Naive thymus-derived CD4-positive, alpha-beta T cell (primary cell): ENCODE data around the gene LNPEP. TPM values are rescaled to one million over a fixed set of nuclear protein-coding genes. Genes with fewer than 3 reads are reported as not detected.

Experiments
- ATAC-seq: fragments of 150-1000 bp; cut with Tn5 transposase; 2 replicates; pipeline ENCODE4 v1.10.0; 2021; ENCODE audit warnings: mild to moderate bottlenecking, moderate library complexity
- CTCF ChIA-PET: fragments of 350-600 bp; sonication (Branson Sonifier 250); formaldehyde crosslinking; loops from one replicate; lab custom pipeline; 2021; ENCODE audit warnings: antibody characterized with exemption; lab: Charles Lee
- POLR2A ChIA-PET: fragments of 350-600 bp; sonication (Branson Sonifier 250); formaldehyde crosslinking; loops from one replicate; lab custom pipeline; 2021; ENCODE audit warnings: antibody characterized with exemption, inconsistent platforms; lab: Charles Lee
- DNase-seq, 9 donors: peaks; one replicate each; pipeline versions ENCODE4 v3.0.0 to v3.0.0-alpha.2; 2020 to 2022; ENCODE audit warnings: mixed read lengths in 1 of 9
- H3K27ac ChIP-seq: one replicate; pipeline ENCODE4 v1.7.0; 2013; ENCODE audit warnings: mild to moderate bottlenecking, low read depth, low read length, moderate library complexity
- H3K27me3 ChIP-seq, 2 donors: one replicate each; pipeline ENCODE4 v1.7.0; 2013; ENCODE audit warnings: low read length in 2 of 2, mild to moderate bottlenecking in 2 of 2, moderate library complexity in 2 of 2; ENCODE audit not compliant: control insufficient read depth in 2 of 2, insufficient read depth in 2 of 2
- H3K36me3 ChIP-seq, 3 experiments: 1 replicate in 2 of 3; 2 replicates in 1 of 3; pipeline ENCODE4 v1.7.0; 2013; ENCODE audit warnings: low read length in 3 of 3, mild to moderate bottlenecking in 3 of 3, moderate library complexity in 1 of 3; ENCODE audit not compliant: insufficient read depth in 3 of 3, control insufficient read depth in 2 of 3
- H3K4me1 ChIP-seq, 2 donors: one replicate each; pipeline ENCODE4 v1.7.0; 2013; ENCODE audit warnings: low read length in 2 of 2, mild to moderate bottlenecking in 2 of 2, moderate library complexity in 1 of 2; ENCODE audit not compliant: control insufficient read depth in 2 of 2, insufficient read depth in 2 of 2
- H3K4me3 ChIP-seq: 2 replicates; pipeline ENCODE4 v1.7.0; 2013; ENCODE audit warnings: mild to moderate bottlenecking, low read length
- H3K9me3 ChIP-seq, 3 experiments: 1 replicate in 2 of 3; 2 replicates in 1 of 3; pipeline ENCODE4 v1.7.0; 2013; ENCODE audit warnings: low read length in 3 of 3; ENCODE audit not compliant: control insufficient read depth in 2 of 3
- H3K27ac Mint-ChIP-seq, 9 donors: one replicate each; pipeline ENCODE4 v1.8.0; 2020 to 2022; ENCODE audit warnings: mixed read lengths in 9 of 9, mild to moderate bottlenecking in 8 of 9, moderate library complexity in 5 of 9, inconsistent platforms in 2 of 9
- H3K27me3 Mint-ChIP-seq, 5 donors: one replicate each; pipeline ENCODE4 v1.8.0; 2021 to 2022; ENCODE audit warnings: mixed read lengths in 5 of 5, mild to moderate bottlenecking in 1 of 5
- H3K36me3 Mint-ChIP-seq, 5 donors: one replicate each; pipeline ENCODE4 v1.8.0; 2020 to 2022; ENCODE audit warnings: mixed read lengths in 5 of 5, mild to moderate bottlenecking in 3 of 5, inconsistent platforms in 1 of 5
- H3K4me1 Mint-ChIP-seq, 7 donors: one replicate each; pipeline ENCODE4 v1.8.0; 2020 to 2022; ENCODE audit warnings: mixed read lengths in 7 of 7, mild to moderate bottlenecking in 3 of 7, inconsistent platforms in 1 of 7
- H3K4me3 Mint-ChIP-seq, 10 donors: one replicate each; pipeline ENCODE4 v1.8.0; 2020 to 2022; ENCODE audit warnings: mild to moderate bottlenecking in 10 of 10, mixed read lengths in 10 of 10, moderate library complexity in 6 of 10, inconsistent platforms in 2 of 10
- H3K9me3 Mint-ChIP-seq, 11 donors: one replicate each; pipeline ENCODE4 v1.8.0; 2020 to 2022; ENCODE audit warnings: mixed read lengths in 11 of 11, mild to moderate bottlenecking in 4 of 11, inconsistent platforms in 1 of 11, moderate library complexity in 1 of 11
- intact Hi-C, 2 donors: fragments of 100-400 bp; cut with micrococcal nuclease; formaldehyde crosslinking; loops; one replicate each; pipeline ENCODE4 v1.15.1; 2023
- polyA plus RNA-seq, 2 donors: library from polyadenylated mRNA; unstranded; fragments of 300-500 nt; fragmentation: Illumina TruSeq; gene quantifications; one replicate each; pipeline ENCODE4 v1.2.3, GENCODE V29; 2021
- total RNA-seq, 6 experiments: library from RNA in 5 of 6; stranded (reverse) in 5 of 6; gene quantifications; 1 replicate in 5 of 6; 2 replicates in 1 of 6; pipeline ENCODE4 v1.2.3 and lab custom pipeline; 2021 to 2026

LNPEP gene
- total and polyA plus RNA-seq, 7 experiments from 2014 or later = 53.2 to 109 (median 82.6) TPM

- Mint-ChIP-seq H3K27ac (peak overlapping the region in 1 of 9 donors; percentile 70), H3K36me3 (no peaks in the 10 kb centered on the region), H3K27me3 (peaks cover 0 to 17% (median 0%) of the 10 kb centered on the region in 5 donors), H3K9me3 (no peaks in the 10 kb centered on the region), H3K4me1 (peaks cover 0 to 8% (median 0%) of the 10 kb centered on the region in 7 donors), H3K4me3 (no peak overlapping the region)
- H3K9me3 ChIP-seq = no peaks in the 10 kb centered on the region
- H3K27ac ChIP-seq = no peak overlapping the region
- intact Hi-C loops = no loop called here
- H3K4me3 ChIP-seq = no peak overlapping the region
- no peaks in the 10 kb centered on the region for H3K4me1 ChIP-seq
- no peak for DNase-seq
- CTCF ChIA-PET = interaction anchor here (0.6 to 1.0 kb wide), 2 partner anchors 172 to 179 kb away, joined by 3 to 4 read pairs; no protein-coding TSS in a partner anchor
- POLR2A ChIA-PET = no interaction called here
- no peaks in the 10 kb centered on the region for H3K27me3 ChIP-seq
- no peaks in the 10 kb centered on the region for H3K36me3 ChIP-seq
- no peak for ATAC-seq
These were observed 107.1 kb downstream of the LNPEP start for GRCh38 chr5:97042996-97043395.

GRCh38 chr5:97043511-97043910 lies 107.6 kb downstream of the LNPEP start:
- no peak overlapping the region for H3K27ac ChIP-seq
- H3K36me3 ChIP-seq = no peaks in the 10 kb centered on the region
- ATAC-seq (no peak), DNase-seq (no peak)
- Mint-ChIP-seq H3K9me3 (no peaks in the 10 kb centered on the region), H3K36me3 (no peaks in the 10 kb centered on the region), H3K27ac (peak overlapping the region in 2 of 9 donors; percentile 12 to 70), H3K4me3 (no peak overlapping the region), H3K4me1 (peaks cover 0 to 8% (median 0%) of the 10 kb centered on the region in 7 donors), H3K27me3 (peaks cover 0 to 21% (median 0%) of the 10 kb centered on the region in 5 donors)
- intact Hi-C loops = no loop called here
- H3K9me3 ChIP-seq = no peaks in the 10 kb centered on the region
- ChIA-PET POLR2A (no interaction called here), CTCF (interaction anchor here (1.0 kb wide), 1 partner anchor 172 kb away, joined by 4 read pairs; no protein-coding TSS in a partner anchor)
- no peaks in the 10 kb centered on the region for H3K27me3 ChIP-seq
- H3K4me3 ChIP-seq = no peak overlapping the region
- H3K4me1 ChIP-seq = no peaks in the 10 kb centered on the region

GRCh38 chr5:97044052-97044451 lies 108.2 kb downstream of the LNPEP start:
- H3K36me3 ChIP-seq = no peaks in the 10 kb centered on the region
- H3K9me3 ChIP-seq = no peaks in the 10 kb centered on the region
- ATAC-seq = peak; percentile 16
- H3K27me3 ChIP-seq = no peaks in the 10 kb centered on the region
- peaks cover 0 to 4% (median 0%) of the 10 kb centered on the region in 7 donors for H3K4me1 Mint-ChIP-seq
- no peaks in the 10 kb centered on the region for H3K4me1 ChIP-seq
- no peak overlapping the region for H3K27ac ChIP-seq
- H3K36me3 Mint-ChIP-seq = no peaks in the 10 kb centered on the region
- no peak overlapping the region for H3K4me3 Mint-ChIP-seq
- ChIA-PET POLR2A (no interaction called here), CTCF (interaction anchor here (1.0 kb wide), 1 partner anchor 173 kb away, joined by 4 read pairs; no protein-coding TSS in a partner anchor)
- no peak overlapping the region for H3K4me3 ChIP-seq
- DNase-seq = no peak
- no peaks in the 10 kb centered on the region for H3K9me3 Mint-ChIP-seq
- intact Hi-C loops = no loop called here
- H3K27ac Mint-ChIP-seq = no peak overlapping the region
- H3K27me3 Mint-ChIP-seq = peaks cover 0 to 21% (median 0%) of the 10 kb centered on the region in 5 donors

GRCh38 chr5:97046270-97046982 lies 110.5 kb downstream of the LNPEP start:
- no peaks in the 10 kb centered on the region for H3K9me3 ChIP-seq
- DNase-seq (peak in 1 of 9 donors; percentile 9), ATAC-seq (no peak)
- POLR2A ChIA-PET = interaction anchor here (0.6 kb wide), 1 partner anchor 1167 kb away, joined by 4 read pairs; no protein-coding TSS in a partner anchor
- H3K4me3 ChIP-seq = no peak overlapping the region
- H3K27ac ChIP-seq = no peak overlapping the region
- H3K4me1 Mint-ChIP-seq = peaks cover 0 to 7% (median 0%) of the 10 kb centered on the region in 7 donors
- peak overlapping the region in 1 of 9 donors; percentile 35 for H3K27ac Mint-ChIP-seq
- no peaks in the 10 kb centered on the region for H3K4me1 ChIP-seq
- CTCF ChIA-PET = interaction anchor here (0.7 to 1.3 kb wide), 2 partner anchors 177 to 265 kb away, joined by 3 read pairs; no protein-coding TSS in a partner anchor
- H3K4me3 Mint-ChIP-seq = no peak overlapping the region
- no peaks in the 10 kb centered on the region for H3K36me3 ChIP-seq
- intact Hi-C loops = loop anchor here (1.0 to 2.0 kb wide), 2 partner anchors 177 to 294 kb away; no protein-coding TSS in a partner anchor
- H3K27me3 Mint-ChIP-seq = peaks cover 0 to 31% (median 0%) of the 10 kb centered on the region in 5 donors
- H3K9me3 Mint-ChIP-seq = peaks cover 0 to 2% (median 0%) of the 10 kb centered on the region in 11 donors
- H3K36me3 Mint-ChIP-seq = peaks cover 0 to 3% (median 0%) of the 10 kb centered on the region in 5 donors
- H3K27me3 ChIP-seq = no peaks in the 10 kb centered on the region

- ChIA-PET POLR2A (interaction anchor here (0.6 kb wide), 1 partner anchor 1168 kb away, joined by 4 read pairs; no protein-coding TSS in a partner anchor), CTCF (interaction anchor here (1.2 kb wide), 1 partner anchor 28 kb away, joined by 4 read pairs; no protein-coding TSS in a partner anchor)
- no peaks in the 10 kb centered on the region for H3K9me3 ChIP-seq
- H3K4me3 ChIP-seq = no peak overlapping the region
- peaks cover 0 to 3% (median 0%) of the 10 kb centered on the region in 5 donors for H3K36me3 Mint-ChIP-seq
- no peak overlapping the region for H3K4me3 Mint-ChIP-seq
- no peaks in the 10 kb centered on the region for H3K27me3 ChIP-seq
- H3K27ac Mint-ChIP-seq = no peak overlapping the region
- H3K36me3 ChIP-seq = no peaks in the 10 kb centered on the region
- peaks cover 0 to 7% (median 0%) of the 10 kb centered on the region in 7 donors for H3K4me1 Mint-ChIP-seq
- no peak for DNase-seq
- no peak overlapping the region for H3K27ac ChIP-seq
- intact Hi-C loops = loop anchor here in 1 of 2 donors (2.0 kb wide), 1 partner anchor 294 kb away; no protein-coding TSS in a partner anchor
- no peaks in the 10 kb centered on the region for H3K4me1 ChIP-seq
- peaks cover 0 to 5% (median 0%) of the 10 kb centered on the region in 11 donors for H3K9me3 Mint-ChIP-seq
- ATAC-seq = no peak
- H3K27me3 Mint-ChIP-seq = peaks cover 0 to 36% (median 0%) of the 10 kb centered on the region in 5 donors
These were observed 111.2 kb downstream of the LNPEP start for GRCh38 chr5:97047076-97047475.

GRCh38 chr5:97049175-97049574 lies 113.3 kb downstream of the LNPEP start:
- ATAC-seq (no peak), DNase-seq (no peak)
- Histone ChIP-seq H3K27ac (no peak overlapping the region), H3K9me3 (no peaks in the 10 kb centered on the region), H3K36me3 (no peaks in the 10 kb centered on the region), H3K27me3 (no peaks in the 10 kb centered on the region), H3K4me3 (no peak overlapping the region), H3K4me1 (no peaks in the 10 kb centered on the region)
- Mint-ChIP-seq H3K4me1 (peaks cover 0 to 5% (median 0%) of the 10 kb centered on the region in 7 donors), H3K27me3 (peaks cover 0 to 57% (median 0%) of the 10 kb centered on the region in 5 donors), H3K36me3 (peaks cover 0 to 5% (median 0%) of the 10 kb centered on the region in 5 donors), H3K4me3 (no peak overlapping the region), H3K9me3 (peaks cover 0 to 9% (median 0%) of the 10 kb centered on the region in 11 donors), H3K27ac (no peak overlapping the region)
- ChIA-PET POLR2A (interaction anchor here (0.6 kb wide), 1 partner anchor 55 kb away, joined by 3 read pairs; no protein-coding TSS in a partner anchor), CTCF (no interaction called here)
- intact Hi-C loops = no loop called here
